H1 (cell line): ENCODE data around the gene MMP24. TPM values are rescaled to one million over a fixed set of nuclear protein-coding genes. Genes with fewer than 3 reads are reported as not detected.

Experiments used
- CHD7 ChIP-seq: fragments of 300-600 bp; sonication (generic); IDR thresholded peaks from 2 replicates; pipeline ENCODE4 v1.7.1; 2012; ENCODE audit warnings: low read length, moderate library complexity, mild to moderate bottlenecking, inconsistent platforms; ENCODE audit not compliant: insufficient replicate concordance
- GABPA ChIP-seq: IDR thresholded peaks from 2 replicates; pipeline ENCODE4 v1.6.1; 2011; ENCODE audit warnings: mild to moderate bottlenecking, low read length, moderate library complexity, borderline replicate concordance; ENCODE audit not compliant: insufficient read depth
- TBP ChIP-seq: IDR thresholded peaks from 2 replicates; pipeline ENCODE4 v1.6.1; 2011; ENCODE audit warnings: low read depth, low read length, improper control_type of control experiment
- TCF12 ChIP-seq: IDR thresholded peaks from 2 replicates; pipeline ENCODE4 v1.6.1; 2011; ENCODE audit warnings: low read depth, mild to moderate bottlenecking, low read length
- YY1 ChIP-seq: IDR thresholded peaks from 2 replicates; pipeline ENCODE4 v1.6.1; 2011; ENCODE audit warnings: low read depth, mild to moderate bottlenecking, low read length
- polyA plus RNA-seq, 7 experiments: library from polyadenylated mRNA; depleted of rRNA in 3 of 7; stranded (reverse) in 5 of 7; unstranded in 2 of 7; fragments of >200 nt in 5 of 7; fragments of 200-250 nt in 2 of 7; gene quantifications; 1 replicate in 5 of 7; 2 replicates in 1 of 7; 4 replicates in 1 of 7; pipeline versions ENCODE4 v1.2.1 to v1.2.3, GENCODE V29; 2011 to 2013; ENCODE audit warnings: missing spikeins in 2 of 7, mixed read lengths in 2 of 7
- total RNA-seq: library from RNA; stranded (reverse); fragmentation: NEBNext Ultra II Directional; extraction: Animal tissue kit (Norgen Biotek cat#: 25700); gene quantifications from 2 replicates; pipeline ENCODE4 v1.2.1, GENCODE V29; 2021

Gene MMP24
- total and polyA plus RNA-seq, 2 of the 8 experiments (the other 6 are each of a cell fraction or from before 2014, with no cell fraction given): 18.8 to 21.4 TPM

- no peak for TF ChIP-seq CHD7
- TF ChIP-seq GABPA: no peak
- TF ChIP-seq TBP: no peak
- no peak for TF ChIP-seq YY1
- TF ChIP-seq TCF12: no peak
Observed at GRCh38 chr20:35238735-35239134, 12.2 kb downstream of the MMP24 start (continued).
